ENCODE data around the gene HOXB3.

Gene HOXB3

DNA sequence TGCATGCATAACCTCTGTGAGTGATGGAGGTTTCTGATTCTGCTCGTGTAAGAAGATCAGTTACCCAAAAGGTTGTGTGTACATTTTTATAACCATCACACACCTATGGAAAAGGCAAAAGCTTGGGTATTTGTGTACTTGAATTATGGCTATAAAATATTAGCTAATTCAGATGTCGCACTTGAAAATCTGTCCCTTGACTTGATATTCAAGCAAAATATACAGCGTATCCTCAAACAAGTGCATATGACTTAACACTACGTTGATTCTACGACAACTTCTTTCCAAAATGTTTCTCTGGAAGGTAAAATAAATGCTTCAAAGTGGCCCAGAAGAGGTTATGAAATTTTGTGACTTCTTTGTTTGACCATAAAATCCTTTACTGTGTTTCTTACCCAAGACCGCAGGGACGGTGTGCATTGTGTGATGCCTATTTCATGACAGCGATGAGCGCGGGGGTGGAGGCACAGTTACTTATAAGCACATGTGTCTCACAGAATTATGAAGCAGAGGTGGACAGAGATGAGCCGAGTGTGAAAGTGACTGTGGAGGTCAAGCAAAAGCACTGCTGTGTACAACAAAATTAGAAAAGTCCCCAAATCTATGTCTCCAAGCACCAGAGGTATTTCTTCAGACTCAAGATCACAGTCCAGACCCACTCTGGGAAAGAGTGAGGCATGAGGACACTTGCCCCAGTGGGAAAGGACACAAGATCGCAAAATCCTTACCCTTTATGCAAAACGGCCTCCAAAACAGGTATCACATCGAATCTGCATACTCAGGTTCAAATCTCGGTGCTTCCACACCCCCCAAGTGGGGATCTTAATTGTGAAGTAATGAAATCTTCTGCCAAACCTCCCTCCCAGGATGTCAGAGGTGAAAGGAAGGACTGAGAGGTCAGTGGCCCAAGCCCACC lies 40.2 kb upstream of the HOXB3 start:
- Histone ChIP-seq H3K36me3 (ENCODE audit: insufficient read depth, low read length) (no peaks in the 10 kb centered on the region), H4K20me1 (ENCODE audit: insufficient read depth, low read length) (no peaks in the 10 kb centered on the region), H3K9me3 (ENCODE audit: low read length) (no peaks in the 10 kb centered on the region), H3K4me3 (ENCODE audit: low read depth, low read length, poor library complexity, severe bottlenecking) (no peak overlapping the region), H2AFZ (ENCODE audit: low read length) (no peak overlapping the region), H3K27me3 (ENCODE audit: insufficient read depth, low read length) (peaks cover 4% of the 10 kb centered on the region; the same call in 1 of the 2 replicates), H3K27ac (ENCODE audit: low read depth, low read length, poor library complexity, severe bottlenecking) (no peak overlapping the region), H3K9me2 (ENCODE audit: low read depth, low read length) (no peaks in the 10 kb centered on the region), H3K4me2 (ENCODE audit: low read length) (no peak overlapping the region), H3F3A (ENCODE audit: insufficient read depth, low read length) (no peaks in the 10 kb centered on the region), H3K9ac (ENCODE audit: low read length) (no peak overlapping the region), H3K79me2 (ENCODE audit: insufficient read depth, low read length) (no peaks in the 10 kb centered on the region), H3K4me1 (ENCODE audit: insufficient read depth, low read length, severe bottlenecking) (no peaks in the 10 kb centered on the region)
- TF ChIP-seq EZH2 (IDR thresholded peaks at IDR 0.05; ENCODE audit: borderline replicate concordance, low read length), result no peak
- TF ChIP-seq, protein P1, sequence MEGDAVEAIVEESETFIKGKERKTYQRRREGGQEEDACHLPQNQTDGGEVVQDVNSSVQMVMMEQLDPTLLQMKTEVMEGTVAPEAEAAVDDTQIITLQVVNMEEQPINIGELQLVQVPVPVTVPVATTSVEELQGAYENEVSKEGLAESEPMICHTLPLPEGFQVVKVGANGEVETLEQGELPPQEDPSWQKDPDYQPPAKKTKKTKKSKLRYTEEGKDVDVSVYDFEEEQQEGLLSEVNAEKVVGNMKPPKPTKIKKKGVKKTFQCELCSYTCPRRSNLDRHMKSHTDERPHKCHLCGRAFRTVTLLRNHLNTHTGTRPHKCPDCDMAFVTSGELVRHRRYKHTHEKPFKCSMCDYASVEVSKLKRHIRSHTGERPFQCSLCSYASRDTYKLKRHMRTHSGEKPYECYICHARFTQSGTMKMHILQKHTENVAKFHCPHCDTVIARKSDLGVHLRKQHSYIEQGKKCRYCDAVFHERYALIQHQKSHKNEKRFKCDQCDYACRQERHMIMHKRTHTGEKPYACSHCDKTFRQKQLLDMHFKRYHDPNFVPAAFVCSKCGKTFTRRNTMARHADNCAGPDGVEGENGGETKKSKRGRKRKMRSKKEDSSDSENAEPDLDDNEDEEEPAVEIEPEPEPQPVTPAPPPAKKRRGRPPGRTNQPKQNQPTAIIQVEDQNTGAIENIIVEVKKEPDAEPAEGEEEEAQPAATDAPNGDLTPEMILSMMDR (IDR thresholded peaks at IDR 0.05; ENCODE audit: low read length), result no peak

DNA sequence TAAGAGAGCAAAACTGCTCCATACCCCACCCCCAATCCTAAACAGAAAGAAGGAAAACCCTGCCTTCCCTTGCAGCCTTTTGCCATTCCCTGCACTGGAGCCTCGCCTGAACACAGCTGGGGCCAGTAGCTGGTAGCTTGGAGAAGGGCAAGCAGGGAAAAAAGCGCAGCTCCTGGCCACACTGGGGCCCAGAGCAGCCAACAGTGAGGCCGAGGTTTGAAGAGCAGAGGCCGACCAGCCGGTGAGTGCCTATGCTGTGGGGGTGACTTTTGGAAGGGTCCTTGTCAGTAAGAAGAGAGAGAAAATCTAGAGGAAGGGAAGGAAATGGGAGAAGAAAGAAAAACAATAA lies 39.3 kb upstream of the HOXB3 start:
- H4K20me1 ChIP-seq (ENCODE audit: insufficient read depth, low read length), result no peaks in the 10 kb centered on the region
- TF ChIP-seq, protein P1 (IDR thresholded peaks at IDR 0.05; ENCODE audit: low read length), result no peak
- no peak for TF ChIP-seq EZH2 (IDR thresholded peaks at IDR 0.05; ENCODE audit: borderline replicate concordance, low read length)
- no peak overlapping the region for H2AFZ ChIP-seq (ENCODE audit: low read length)
- no peak overlapping the region for H3K27ac ChIP-seq (ENCODE audit: low read depth, low read length, poor library complexity, severe bottlenecking)
- H3F3A ChIP-seq (ENCODE audit: insufficient read depth, low read length), result no peaks in the 10 kb centered on the region
- H3K9me3 ChIP-seq (ENCODE audit: low read length), result no peaks in the 10 kb centered on the region
- H3K4me1 ChIP-seq (ENCODE audit: insufficient read depth, low read length, severe bottlenecking), result no peaks in the 10 kb centered on the region
- no peaks in the 10 kb centered on the region for H3K79me2 ChIP-seq (ENCODE audit: insufficient read depth, low read length)
- no peak overlapping the region for H3K9ac ChIP-seq (ENCODE audit: low read length)
- no peak overlapping the region for H3K4me3 ChIP-seq (ENCODE audit: low read depth, low read length, poor library complexity, severe bottlenecking)
- H3K4me2 ChIP-seq (ENCODE audit: low read length), result no peak overlapping the region
- H3K36me3 ChIP-seq (ENCODE audit: insufficient read depth, low read length), result no peaks in the 10 kb centered on the region
- no peaks in the 10 kb centered on the region; the same call in 1 of the 2 replicates for H3K27me3 ChIP-seq (ENCODE audit: insufficient read depth, low read length)
- no peaks in the 10 kb centered on the region for H3K9me2 ChIP-seq (ENCODE audit: low read depth, low read length)

DNA sequence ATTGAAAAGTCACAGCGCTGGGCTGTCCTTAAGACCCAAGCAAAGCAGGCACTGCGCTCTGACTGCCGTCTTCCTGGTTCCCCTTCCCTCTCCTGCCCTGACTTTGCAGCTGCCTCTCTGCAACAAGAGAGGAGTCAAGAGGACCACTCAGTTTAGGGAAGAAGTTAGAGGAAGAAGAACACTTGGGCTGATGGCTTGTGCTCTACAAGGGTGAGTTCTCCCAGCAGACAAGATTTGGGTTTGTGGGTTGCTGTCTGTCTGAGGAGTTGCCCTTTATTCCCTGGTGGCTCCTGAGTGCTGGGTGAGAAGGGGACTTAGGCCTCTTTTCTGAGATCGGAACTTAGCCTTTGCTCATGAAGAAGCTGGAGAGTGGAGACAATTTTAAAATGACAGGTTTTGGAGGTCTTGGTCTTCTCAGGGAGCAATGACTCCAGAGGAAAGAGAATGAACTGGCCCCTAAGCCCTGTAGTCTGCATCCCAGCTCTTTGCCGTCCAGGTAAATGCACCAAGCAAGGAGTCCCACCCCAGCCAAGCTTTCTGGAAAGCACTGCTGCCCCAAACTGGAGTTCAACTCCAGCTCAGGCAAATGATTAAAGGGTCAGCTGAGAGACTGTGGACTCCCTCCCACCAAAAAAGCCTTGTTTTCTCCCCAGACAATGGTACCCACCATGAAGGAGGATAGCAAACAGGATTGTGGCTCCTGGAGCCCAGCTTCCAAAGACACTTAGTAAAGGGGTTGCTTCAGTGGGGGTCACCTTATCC lies 38.8 kb upstream of the HOXB3 start:
- H3K4me3 ChIP-seq (ENCODE audit: low read depth, low read length, poor library complexity, severe bottlenecking), result no peak overlapping the region
- TF ChIP-seq, protein P1 (IDR thresholded peaks at IDR 0.05; ENCODE audit: low read length), result no peak
- TF ChIP-seq EZH2 (IDR thresholded peaks at IDR 0.05; ENCODE audit: borderline replicate concordance, low read length), result no peak
- no peaks in the 10 kb centered on the region for H3K9me2 ChIP-seq (ENCODE audit: low read depth, low read length)
- no peak overlapping the region for H2AFZ ChIP-seq (ENCODE audit: low read length)
- no peaks in the 10 kb centered on the region for H3K79me2 ChIP-seq (ENCODE audit: insufficient read depth, low read length)
- no peak overlapping the region for H3K27ac ChIP-seq (ENCODE audit: low read depth, low read length, poor library complexity, severe bottlenecking)
- H3K9ac ChIP-seq (ENCODE audit: low read length), result no peak overlapping the region
- no peaks in the 10 kb centered on the region for H3K36me3 ChIP-seq (ENCODE audit: insufficient read depth, low read length)
- no peaks in the 10 kb centered on the region for H3K4me1 ChIP-seq (ENCODE audit: insufficient read depth, low read length, severe bottlenecking)
- H3K27me3 ChIP-seq (ENCODE audit: insufficient read depth, low read length), result no peaks in the 10 kb centered on the region; the same call in 1 of the 2 replicates
- H3K4me2 ChIP-seq (ENCODE audit: low read length), result no peak overlapping the region
- H4K20me1 ChIP-seq (ENCODE audit: insufficient read depth, low read length), result no peaks in the 10 kb centered on the region
- no peaks in the 10 kb centered on the region for H3K9me3 ChIP-seq (ENCODE audit: low read length)
- H3F3A ChIP-seq (ENCODE audit: insufficient read depth, low read length), result no peaks in the 10 kb centered on the region
